Mesothelial cell of epicardium (in vitro differentiated cells): ENCODE data around the gene MEIS2. TPM values are rescaled to one million over a fixed set of nuclear protein-coding genes. Genes with fewer than 3 reads are reported as not detected.

Experiments
- DNase-seq, 2 experiments: peaks; one replicate each; pipeline ENCODE4 v3.0.0; 2021; ENCODE audit warnings: low spot score in 2 of 2; ENCODE audit not compliant: unreplicated experiment in 2 of 2
- H3K27ac Mint-ChIP-seq: 2 replicates; pipeline ENCODE4 v1.8.0; 2021; ENCODE audit warnings: mixed read lengths
- H3K27me3 Mint-ChIP-seq: 2 replicates; pipeline ENCODE4 v1.8.0; 2021; ENCODE audit warnings: low read depth, mixed read lengths
- H3K36me3 Mint-ChIP-seq: 2 replicates; pipeline ENCODE4 v1.8.0; 2021; ENCODE audit warnings: mixed read lengths
- H3K4me1 Mint-ChIP-seq: 2 replicates; pipeline ENCODE4 v1.8.0; 2021; ENCODE audit warnings: mixed read lengths
- H3K4me3 Mint-ChIP-seq: 2 replicates; pipeline ENCODE4 v1.8.0; 2021; ENCODE audit warnings: mild to moderate bottlenecking, moderate library complexity, mixed read lengths
- H3K9me3 Mint-ChIP-seq: 2 replicates; pipeline ENCODE4 v1.8.0; 2021; ENCODE audit warnings: mixed read lengths
- total RNA-seq: library from RNA; stranded (reverse); gene quantifications from 3 replicates; pipeline ENCODE4 v1.2.1, GENCODE V29; 2021
- TF ChIP-seq, protein P1 (sequence below): fragments of 200-600 bp; sonication (generic); IDR thresholded peaks from one replicate; pipeline ENCODE4 v1.5.0; 2021; ENCODE audit warnings: antibody characterized with exemption; ENCODE audit not compliant: unreplicated experiment

Gene MEIS2
- total RNA-seq, 1 donor from 2014 or later, result 397 TPM

DNA sequence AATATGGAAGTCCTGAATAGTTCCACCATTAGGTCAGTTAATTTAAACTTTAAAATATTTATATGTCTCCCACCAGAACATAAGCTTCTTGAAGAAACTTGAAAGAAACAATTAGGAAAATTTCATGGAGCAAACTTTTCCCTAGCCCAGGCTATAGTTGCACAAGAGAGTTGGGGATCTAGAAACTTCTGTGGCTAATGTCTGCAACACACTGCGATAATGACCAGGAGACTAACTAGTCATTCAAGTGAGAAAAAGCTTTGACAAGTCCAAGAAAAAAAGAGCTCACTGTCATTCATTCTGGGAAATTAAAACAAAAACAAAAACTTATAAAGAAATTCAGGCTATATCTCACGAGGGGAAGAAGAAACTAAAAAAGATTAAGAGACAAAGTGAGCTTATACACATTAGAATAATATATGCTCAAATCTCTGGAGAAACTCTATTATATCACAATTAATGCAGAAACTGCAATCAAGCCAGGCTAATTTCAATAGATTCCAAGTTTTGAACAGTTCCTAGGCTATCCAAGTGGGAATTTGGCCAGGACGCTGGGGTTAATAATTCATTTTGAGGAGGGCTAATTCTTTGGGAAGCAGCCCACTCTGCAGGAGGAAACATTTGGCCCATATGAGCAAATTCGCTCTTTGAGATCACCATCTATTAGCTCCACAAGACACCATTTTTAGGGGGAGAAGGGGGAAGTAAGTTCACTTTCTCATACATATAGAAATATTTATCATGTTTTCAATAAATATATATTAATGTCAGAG lies 134.6 kb downstream of the MEIS2 start:
- TF ChIP-seq, protein P1, sequence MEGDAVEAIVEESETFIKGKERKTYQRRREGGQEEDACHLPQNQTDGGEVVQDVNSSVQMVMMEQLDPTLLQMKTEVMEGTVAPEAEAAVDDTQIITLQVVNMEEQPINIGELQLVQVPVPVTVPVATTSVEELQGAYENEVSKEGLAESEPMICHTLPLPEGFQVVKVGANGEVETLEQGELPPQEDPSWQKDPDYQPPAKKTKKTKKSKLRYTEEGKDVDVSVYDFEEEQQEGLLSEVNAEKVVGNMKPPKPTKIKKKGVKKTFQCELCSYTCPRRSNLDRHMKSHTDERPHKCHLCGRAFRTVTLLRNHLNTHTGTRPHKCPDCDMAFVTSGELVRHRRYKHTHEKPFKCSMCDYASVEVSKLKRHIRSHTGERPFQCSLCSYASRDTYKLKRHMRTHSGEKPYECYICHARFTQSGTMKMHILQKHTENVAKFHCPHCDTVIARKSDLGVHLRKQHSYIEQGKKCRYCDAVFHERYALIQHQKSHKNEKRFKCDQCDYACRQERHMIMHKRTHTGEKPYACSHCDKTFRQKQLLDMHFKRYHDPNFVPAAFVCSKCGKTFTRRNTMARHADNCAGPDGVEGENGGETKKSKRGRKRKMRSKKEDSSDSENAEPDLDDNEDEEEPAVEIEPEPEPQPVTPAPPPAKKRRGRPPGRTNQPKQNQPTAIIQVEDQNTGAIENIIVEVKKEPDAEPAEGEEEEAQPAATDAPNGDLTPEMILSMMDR, result no peak
- Mint-ChIP-seq H3K4me3 (no peak overlapping the region), H3K9me3 (no peaks in the 10 kb centered on the region), H3K36me3 (peaks cover 15% of the 10 kb centered on the region), H3K4me1 (peaks cover 20% of the 10 kb centered on the region), H3K27ac (no peak overlapping the region), H3K27me3 (no peaks in the 10 kb centered on the region)
- DNase-seq, result no peak

DNA sequence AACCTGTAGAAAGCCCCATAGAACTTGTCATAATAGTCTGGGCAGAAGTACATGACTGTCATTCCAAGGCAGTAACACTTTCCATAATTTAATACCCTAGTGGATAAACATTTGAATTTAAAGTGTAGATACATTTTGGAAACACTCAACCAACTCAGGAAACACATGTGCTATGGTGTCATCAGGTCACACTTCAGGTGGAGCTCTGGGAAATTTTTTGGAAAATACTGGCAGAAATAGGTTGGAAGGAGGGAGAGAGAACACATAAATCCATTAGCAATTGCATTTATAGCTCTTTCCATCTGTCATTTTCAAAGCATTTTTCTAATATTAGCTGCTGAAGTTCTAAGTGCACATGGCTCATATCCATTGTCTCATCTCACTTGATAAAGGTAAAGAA lies 135.7 kb downstream of the MEIS2 start:
- Mint-ChIP-seq H3K36me3 (peaks cover 9% of the 10 kb centered on the region), H3K27me3 (no peaks in the 10 kb centered on the region), H3K27ac (no peak overlapping the region), H3K4me3 (no peak overlapping the region), H3K4me1 (peaks cover 26% of the 10 kb centered on the region), H3K9me3 (no peaks in the 10 kb centered on the region)
- no peak for DNase-seq
- TF ChIP-seq, protein P1, result no peak

DNA sequence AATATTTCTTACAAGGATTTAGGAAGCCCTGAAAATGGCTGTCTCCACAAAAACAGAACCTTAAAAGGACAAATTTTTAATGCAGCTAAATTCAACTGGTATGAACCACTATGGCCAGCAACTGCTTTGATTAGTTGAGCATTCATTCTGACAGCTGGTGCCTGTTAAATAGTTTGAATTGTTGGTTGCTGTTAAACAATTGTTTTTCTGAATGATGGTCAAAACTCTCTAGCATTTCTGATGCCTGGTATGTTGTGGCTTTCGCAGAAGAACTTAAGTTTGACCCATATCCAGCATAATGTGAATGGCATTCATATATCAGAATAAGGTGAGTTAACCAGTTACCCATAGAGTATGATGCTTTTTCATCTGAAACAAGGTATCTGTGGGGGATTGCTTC lies 138.4 kb downstream of the MEIS2 start:
- no peaks in the 10 kb centered on the region for H3K27me3 Mint-ChIP-seq
- DNase-seq, result no peak

DNA sequence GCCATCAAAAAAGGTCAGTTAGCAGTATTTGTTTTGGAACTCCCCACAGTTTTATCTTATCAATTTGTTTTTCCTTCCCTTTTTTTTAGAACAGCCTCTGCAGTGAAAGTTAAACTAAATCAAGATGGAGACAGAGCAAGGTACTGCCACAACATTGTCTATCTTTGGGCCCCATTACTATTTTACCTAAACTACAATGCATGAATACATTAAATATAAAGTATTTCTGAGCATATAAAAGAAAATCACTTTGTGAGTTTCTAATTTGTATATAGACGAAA lies 139.5 kb downstream of the MEIS2 start:
- no peaks in the 10 kb centered on the region for H3K9me3 Mint-ChIP-seq
- no peaks in the 10 kb centered on the region for H3K27me3 Mint-ChIP-seq
- peak overlapping the region; percentile 81 for H3K27ac Mint-ChIP-seq
- H3K36me3 Mint-ChIP-seq, result peaks cover 11% of the 10 kb centered on the region
- peaks cover 46% of the 10 kb centered on the region for H3K4me1 Mint-ChIP-seq
- TF ChIP-seq, protein P1, result no peak
- DNase-seq, result no peak
- no peak overlapping the region for H3K4me3 Mint-ChIP-seq

More for the DNA sequence above, 138.4 kb downstream of the MEIS2 start:
- no peaks in the 10 kb centered on the region for H3K9me3 Mint-ChIP-seq
- H3K4me3 Mint-ChIP-seq, result no peak overlapping the region
- TF ChIP-seq, protein P1, result no peak
- H3K27ac Mint-ChIP-seq, result no peak overlapping the region
- peaks cover 43% of the 10 kb centered on the region for H3K4me1 Mint-ChIP-seq
- H3K36me3 Mint-ChIP-seq, result peaks cover 8% of the 10 kb centered on the region

DNA sequence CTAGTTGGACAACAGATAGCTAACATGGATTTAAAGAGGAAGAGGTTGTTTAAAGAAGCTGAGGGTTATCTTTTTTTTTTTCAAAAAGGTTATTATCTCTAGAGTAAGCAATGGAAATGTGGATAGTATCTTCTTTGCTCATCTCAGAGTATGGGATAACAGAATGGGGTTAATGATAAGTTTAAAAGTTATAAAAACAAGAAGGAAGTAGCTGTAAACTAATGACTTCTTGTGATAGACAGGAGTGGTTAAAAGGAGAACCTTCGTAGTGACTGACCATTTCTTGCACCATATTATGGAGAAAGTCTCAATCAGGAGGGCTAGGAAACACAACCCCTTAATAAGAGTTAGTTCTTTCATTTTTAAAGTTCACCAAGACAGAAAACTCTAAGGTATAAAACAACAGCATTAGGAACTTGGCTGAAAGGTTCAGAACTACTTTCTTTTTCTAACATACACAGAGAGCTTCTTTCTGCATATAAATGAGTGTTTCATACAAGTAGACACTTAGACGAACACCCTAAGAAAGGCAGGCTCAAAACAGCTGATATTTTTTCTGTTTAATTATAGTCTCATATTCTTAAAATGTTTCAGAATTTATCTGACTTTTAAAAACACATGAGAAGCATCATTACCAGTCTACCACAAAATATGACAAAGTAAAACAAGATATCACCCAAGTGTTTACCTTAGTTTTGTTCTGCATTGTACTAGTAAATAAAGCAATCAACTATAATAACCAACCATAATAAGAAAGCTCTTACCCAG lies 140.0 kb downstream of the MEIS2 start:
- TF ChIP-seq, protein P1, result no peak
- Mint-ChIP-seq H3K36me3 (peaks cover 11% of the 10 kb centered on the region), H3K4me3 (peak overlapping the region; percentile 1), H3K9me3 (no peaks in the 10 kb centered on the region), H3K4me1 (peaks cover 46% of the 10 kb centered on the region), H3K27ac (peak overlapping the region; percentile 81), H3K27me3 (no peaks in the 10 kb centered on the region)
- no peak for DNase-seq
